HCT116 (cell line): ENCODE results near the gene CCDC187. TPM values are rescaled to one million over a fixed set of nuclear protein-coding genes. Genes with fewer than 3 reads are reported as not detected.
A peak's percentile ranks its signal among the peaks of the same experiment; 100 is the strongest.

Experiments
- ATAC-seq: fragments of 200-7000 bp; cut with Tn5 transposase; 2 replicates; pipeline ENCODE4 v1.9.1; 2020; ENCODE audit warnings: mild to moderate bottlenecking, moderate library complexity
- BruUV-seq: library from RNA; stranded (reverse); fragments of 400-500 nt; replicated peaks from 2 replicates; lab custom pipeline; 2021; lab: Mats Ljungman, UMichigan
- CTCF ChIA-PET: fragments of 300-600 bp; sonication (Branson Sonifier 250); formaldehyde crosslinking; loops from one replicate; lab custom pipeline; 2021; ENCODE audit warnings: antibody characterized with exemption; lab: Charles Lee
- POLR2A ChIA-PET: fragments of 300-600, 350-600 bp; sonication (Branson Sonifier 250); formaldehyde crosslinking; loops from one replicate; lab custom pipeline; 2021; ENCODE audit warnings: antibody characterized with exemption; lab: Charles Lee
- RAD21 ChIA-PET, 2 experiments: fragments of 300-600 bp; sonication (Branson Sonifier 250); formaldehyde crosslinking; loops; one replicate each; lab custom pipeline; 2023; ENCODE audit warnings: low total read pairs in 2 of 2; ENCODE audit not compliant: uncharacterized antibody in 2 of 2, unreplicated experiment in 2 of 2, low non-redundant PET in 1 of 2; lab: Charles Lee
- DNase-seq: peaks from one replicate; pipeline ENCODE4 v3.0.0-alpha.2; 2010; ENCODE audit warnings: low read depth, low spot score
- H2AFZ ChIP-seq: fragments of 200-600 bp; shearing (Covaris generic), sonication (generic); 2 replicates; pipeline ENCODE4 v1.6.1; 2017; ENCODE audit warnings: low read depth, mixed run types, mixed read lengths, antibody characterized with exemption, low read length; ENCODE audit not compliant: poor library complexity, severe bottlenecking
- H3K27ac ChIP-seq: 2 replicates; pipeline ENCODE4 v1.5.1; 2012; ENCODE audit warnings: low read depth, low read length
- H3K27me3 ChIP-seq: fragments of 200-600 bp; sonication (generic); 2 replicates; pipeline ENCODE4 v1.6.1; 2016; ENCODE audit warnings: mixed run types, low read length, mixed read lengths; ENCODE audit not compliant: insufficient read depth
- H3K36me3 ChIP-seq, 2 experiments: fragments of 200-500 bp in 1 of 2; fragments of 200-600 bp in 1 of 2; sonication (Bioruptor generic) in 1 of 2; sonication (generic) in 1 of 2; 2 replicates each; pipeline versions ENCODE4 v1.5.1 to v1.6.1; 2014 to 2016; ENCODE audit warnings: low read length in 2 of 2, inconsistent platforms in 1 of 2, mixed read lengths in 1 of 2, mixed run types in 1 of 2; ENCODE audit not compliant: insufficient read depth in 2 of 2, control insufficient read depth in 1 of 2
- H3K4me1 ChIP-seq, 2 experiments: fragments of 200-600 bp in 1 of 2; sonication (generic) in 1 of 2; 2 replicates each; pipeline versions ENCODE4 v1.5.1 to v1.6.1; 2012 to 2017; ENCODE audit warnings: low read length in 2 of 2, inconsistent platforms in 1 of 2, mild to moderate bottlenecking in 1 of 2, mixed read lengths in 1 of 2, mixed run types in 1 of 2, moderate library complexity in 1 of 2; ENCODE audit not compliant: insufficient read depth in 2 of 2, control insufficient read depth in 1 of 2
- H3K4me2 ChIP-seq: fragments of 200-600 bp; sonication (generic); 2 replicates; pipeline ENCODE4 v1.6.1; 2017; ENCODE audit warnings: mixed run types, low read length, mixed read lengths
- H3K4me3 ChIP-seq, 2 experiments: fragments of 200-600 bp in 1 of 2; sonication (generic) in 1 of 2; replicated peaks in 1 of 2; 2 replicates each; pipeline ENCODE4 v1.5.1; 2011 to 2016; ENCODE audit warnings: low read length in 2 of 2, control low read depth in 1 of 2, low read depth in 1 of 2, mild to moderate bottlenecking in 1 of 2, mixed read lengths in 1 of 2, mixed run types in 1 of 2
- H3K79me2 ChIP-seq: fragments of 200-600 bp; sonication (generic); 2 replicates; pipeline ENCODE4 v1.6.1; 2017; ENCODE audit warnings: mild to moderate bottlenecking, mixed run types, low read length, moderate library complexity, mixed read lengths; ENCODE audit not compliant: insufficient read depth
- H3K9ac ChIP-seq: fragments of 200-600 bp; sonication (generic); 2 replicates; pipeline ENCODE4 v1.6.1; 2016; ENCODE audit warnings: low read length, mixed read lengths
- H3K9me2 ChIP-seq: fragments of 200-600 bp; sonication (generic), shearing (Covaris generic); 2 replicates; pipeline ENCODE4 v1.6.1; 2017; ENCODE audit warnings: mixed run types, mild to moderate bottlenecking, moderate library complexity; ENCODE audit not compliant: insufficient read depth
- H3K9me3 ChIP-seq, 2 experiments: fragments of 200-500 bp in 1 of 2; fragments of 200-600 bp in 1 of 2; sonication (Bioruptor generic) in 1 of 2; sonication (generic) in 1 of 2; 2 replicates each; pipeline ENCODE4 v1.6.1; 2014 to 2017; ENCODE audit warnings: low read length in 2 of 2, mixed read lengths in 2 of 2, inconsistent platforms in 1 of 2, low read depth in 1 of 2, mild to moderate bottlenecking in 1 of 2, mixed run types in 1 of 2, moderate library complexity in 1 of 2; ENCODE audit not compliant: control insufficient read depth in 1 of 2, insufficient read depth in 1 of 2
- H4K20me1 ChIP-seq: fragments of 200-600 bp; sonication (generic), shearing (Covaris generic); 2 replicates; pipeline ENCODE4 v1.6.1; 2017; ENCODE audit warnings: mixed run types, mild to moderate bottlenecking, moderate library complexity; ENCODE audit not compliant: insufficient read depth
- EZH2 ChIP-seq: fragments of 200-600 bp; sonication (generic); IDR thresholded peaks from 2 replicates; pipeline ENCODE4 v1.6.1; 2017; ENCODE audit warnings: antibody characterized with exemption, mixed run types
- SIN3A ChIP-seq: IDR thresholded peaks from 2 replicates; pipeline ENCODE4 v1.6.1; 2012; ENCODE audit warnings: low read depth
- SRF ChIP-seq: IDR thresholded peaks from 2 replicates; pipeline ENCODE4 v1.6.1; 2012; ENCODE audit warnings: low read depth
- intact Hi-C: fragments of 100-400 bp; cut with micrococcal nuclease; formaldehyde crosslinking; loops from 2 replicates; pipeline ENCODE4 v1.10.0; 2022
- total RNA-seq: library from RNA; stranded (reverse); gene quantifications from one replicate; pipeline ENCODE4 v1.2.1, GENCODE V29; 2021; ENCODE audit not compliant: unreplicated experiment
- TF ChIP-seq, protein P1 (sequence below), 3 experiments: fragments of 200-600 bp in 1 of 3; sonication (generic) in 1 of 3; IDR thresholded peaks in 2 of 3; conservative IDR thresholded peaks in 1 of 3; 2 replicates each; pipeline ENCODE4 v1.5.1; 2012 to 2017; ENCODE audit warnings: low read depth in 2 of 3, low read length in 2 of 3, antibody characterized with exemption in 1 of 3, borderline replicate concordance in 1 of 3, control low read depth in 1 of 3, mild to moderate bottlenecking in 1 of 3, mixed read lengths in 1 of 3, mixed run types in 1 of 3, moderate library complexity in 1 of 3; ENCODE audit not compliant: insufficient read depth in 1 of 3
- TF ChIP-seq, protein P2 (sequence below): IDR thresholded peaks from 2 replicates; pipeline ENCODE4 v1.6.1; 2012; ENCODE audit warnings: low read depth

The CCDC187 gene
- total RNA-seq, 1 experiment from 2014 or later, result 4.6 TPM

DNA sequence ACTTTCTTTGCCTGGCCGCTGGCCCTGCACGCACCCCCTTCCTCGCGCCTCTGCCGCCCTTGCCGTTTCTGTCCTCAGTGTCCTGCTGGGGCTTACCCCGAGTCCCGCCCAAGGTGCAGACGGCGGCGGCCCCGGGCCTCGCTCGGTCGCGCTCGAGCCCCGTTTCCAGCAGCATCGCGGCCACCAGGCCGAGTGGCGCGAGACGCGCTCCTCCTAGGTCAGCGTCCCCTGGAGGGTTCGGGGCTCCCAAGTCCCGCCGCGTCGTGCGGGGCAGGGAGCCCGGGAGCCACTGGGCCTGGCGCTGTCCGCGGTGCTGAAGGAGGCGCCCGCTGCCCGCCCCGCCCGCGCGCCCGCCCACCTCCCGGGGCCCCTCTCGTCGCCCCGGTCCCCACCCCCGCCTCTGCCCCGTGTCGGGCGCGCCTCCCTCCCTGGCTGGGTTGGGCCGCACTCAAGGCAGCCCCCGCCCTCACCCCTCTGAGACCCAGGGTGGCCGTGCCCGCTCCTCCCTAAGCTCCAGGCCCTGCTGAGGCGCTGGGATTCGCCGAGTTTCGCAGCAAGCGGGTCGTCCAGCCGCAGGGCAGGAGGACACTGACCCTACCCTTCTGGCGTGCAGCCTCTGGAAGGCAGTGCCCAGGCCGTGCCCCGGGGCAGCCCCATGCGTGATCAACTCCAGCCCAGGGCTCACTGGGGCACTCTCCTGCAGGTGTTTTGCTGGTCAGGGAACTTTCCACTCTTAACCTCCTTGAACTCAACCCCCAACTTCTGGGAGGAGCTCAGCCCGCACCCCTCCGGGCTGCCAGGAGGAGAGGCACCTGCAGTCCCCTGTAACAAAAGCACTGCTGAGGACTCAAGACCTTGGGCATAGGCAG, 98.8 kb downstream of the CCDC187 start, which contains the start of gene LHX3:
LHX3 (minus strand) TSS at position 291 of the 869 bp plus-strand sequence; CDS start at position 175, 116 bp downstream.
- ChIA-PET CTCF (no interaction called here), POLR2A (no interaction called here), RAD21 (no interaction called here)
- H3K9me2 ChIP-seq, result no peaks in the 10 kb centered on the region
- DNase-seq, result no peak
- BruUV-seq, result no TSS peak
- ATAC-seq, result peak; percentile 23
- H3K4me2 ChIP-seq, result no peak within 1 kb of the TSS
- H3K9me3 ChIP-seq, result no peaks in the 10 kb centered on the region
- no peaks in the 10 kb centered on the region for H3K79me2 ChIP-seq
- H3K4me3 ChIP-seq, result no peak within 1 kb of the TSS
- H3K27ac ChIP-seq, result no peak within 1 kb of the TSS
- H3K36me3 ChIP-seq, result peaks cover 7 to 8% of the 10 kb centered on the region in 2 experiments; a peak in 3 of 4 replicates
- H3K9ac ChIP-seq, result no peak within 1 kb of the TSS
- TF ChIP-seq SRF (no peak), EZH2 (no peak), SIN3A (no peak)
- TF ChIP-seq, protein P1, sequence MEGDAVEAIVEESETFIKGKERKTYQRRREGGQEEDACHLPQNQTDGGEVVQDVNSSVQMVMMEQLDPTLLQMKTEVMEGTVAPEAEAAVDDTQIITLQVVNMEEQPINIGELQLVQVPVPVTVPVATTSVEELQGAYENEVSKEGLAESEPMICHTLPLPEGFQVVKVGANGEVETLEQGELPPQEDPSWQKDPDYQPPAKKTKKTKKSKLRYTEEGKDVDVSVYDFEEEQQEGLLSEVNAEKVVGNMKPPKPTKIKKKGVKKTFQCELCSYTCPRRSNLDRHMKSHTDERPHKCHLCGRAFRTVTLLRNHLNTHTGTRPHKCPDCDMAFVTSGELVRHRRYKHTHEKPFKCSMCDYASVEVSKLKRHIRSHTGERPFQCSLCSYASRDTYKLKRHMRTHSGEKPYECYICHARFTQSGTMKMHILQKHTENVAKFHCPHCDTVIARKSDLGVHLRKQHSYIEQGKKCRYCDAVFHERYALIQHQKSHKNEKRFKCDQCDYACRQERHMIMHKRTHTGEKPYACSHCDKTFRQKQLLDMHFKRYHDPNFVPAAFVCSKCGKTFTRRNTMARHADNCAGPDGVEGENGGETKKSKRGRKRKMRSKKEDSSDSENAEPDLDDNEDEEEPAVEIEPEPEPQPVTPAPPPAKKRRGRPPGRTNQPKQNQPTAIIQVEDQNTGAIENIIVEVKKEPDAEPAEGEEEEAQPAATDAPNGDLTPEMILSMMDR (IDR thresholded peaks at IDR 0.05 in 2 of 3, conservative IDR thresholded peaks at IDR 0.05 in 1 of 3; ENCODE audit: borderline replicate concordance in 1 of 3, insufficient read depth in 1 of 3, low read depth in 2 of 3, low read length in 2 of 3), result no peak
- TF ChIP-seq, protein P2, sequence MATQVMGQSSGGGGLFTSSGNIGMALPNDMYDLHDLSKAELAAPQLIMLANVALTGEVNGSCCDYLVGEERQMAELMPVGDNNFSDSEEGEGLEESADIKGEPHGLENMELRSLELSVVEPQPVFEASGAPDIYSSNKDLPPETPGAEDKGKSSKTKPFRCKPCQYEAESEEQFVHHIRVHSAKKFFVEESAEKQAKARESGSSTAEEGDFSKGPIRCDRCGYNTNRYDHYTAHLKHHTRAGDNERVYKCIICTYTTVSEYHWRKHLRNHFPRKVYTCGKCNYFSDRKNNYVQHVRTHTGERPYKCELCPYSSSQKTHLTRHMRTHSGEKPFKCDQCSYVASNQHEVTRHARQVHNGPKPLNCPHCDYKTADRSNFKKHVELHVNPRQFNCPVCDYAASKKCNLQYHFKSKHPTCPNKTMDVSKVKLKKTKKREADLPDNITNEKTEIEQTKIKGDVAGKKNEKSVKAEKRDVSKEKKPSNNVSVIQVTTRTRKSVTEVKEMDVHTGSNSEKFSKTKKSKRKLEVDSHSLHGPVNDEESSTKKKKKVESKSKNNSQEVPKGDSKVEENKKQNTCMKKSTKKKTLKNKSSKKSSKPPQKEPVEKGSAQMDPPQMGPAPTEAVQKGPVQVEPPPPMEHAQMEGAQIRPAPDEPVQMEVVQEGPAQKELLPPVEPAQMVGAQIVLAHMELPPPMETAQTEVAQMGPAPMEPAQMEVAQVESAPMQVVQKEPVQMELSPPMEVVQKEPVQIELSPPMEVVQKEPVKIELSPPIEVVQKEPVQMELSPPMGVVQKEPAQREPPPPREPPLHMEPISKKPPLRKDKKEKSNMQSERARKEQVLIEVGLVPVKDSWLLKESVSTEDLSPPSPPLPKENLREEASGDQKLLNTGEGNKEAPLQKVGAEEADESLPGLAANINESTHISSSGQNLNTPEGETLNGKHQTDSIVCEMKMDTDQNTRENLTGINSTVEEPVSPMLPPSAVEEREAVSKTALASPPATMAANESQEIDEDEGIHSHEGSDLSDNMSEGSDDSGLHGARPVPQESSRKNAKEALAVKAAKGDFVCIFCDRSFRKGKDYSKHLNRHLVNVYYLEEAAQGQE, result peak; percentile 54
- intact Hi-C loops, result no loop called here
- H2AFZ ChIP-seq, result no peak within 1 kb of the TSS
- H3K4me1 ChIP-seq, result no peaks in the 10 kb centered on the region
- H4K20me1 ChIP-seq, result no peaks in the 10 kb centered on the region
- H3K27me3 ChIP-seq, result no peaks in the 10 kb centered on the region
